GM21528 (cell line): ENCODE results near the gene AATF.

Source experiments
- ATAC-seq: cut with Tn5 transposase; IDR thresholded peaks from one replicate; pipeline ENCODE4 v1.9.1; 2021; ENCODE audit warnings: mild to moderate bottlenecking, moderate library complexity; ENCODE audit not compliant: unreplicated experiment, low FRiP score

Gene AATF, protein sequence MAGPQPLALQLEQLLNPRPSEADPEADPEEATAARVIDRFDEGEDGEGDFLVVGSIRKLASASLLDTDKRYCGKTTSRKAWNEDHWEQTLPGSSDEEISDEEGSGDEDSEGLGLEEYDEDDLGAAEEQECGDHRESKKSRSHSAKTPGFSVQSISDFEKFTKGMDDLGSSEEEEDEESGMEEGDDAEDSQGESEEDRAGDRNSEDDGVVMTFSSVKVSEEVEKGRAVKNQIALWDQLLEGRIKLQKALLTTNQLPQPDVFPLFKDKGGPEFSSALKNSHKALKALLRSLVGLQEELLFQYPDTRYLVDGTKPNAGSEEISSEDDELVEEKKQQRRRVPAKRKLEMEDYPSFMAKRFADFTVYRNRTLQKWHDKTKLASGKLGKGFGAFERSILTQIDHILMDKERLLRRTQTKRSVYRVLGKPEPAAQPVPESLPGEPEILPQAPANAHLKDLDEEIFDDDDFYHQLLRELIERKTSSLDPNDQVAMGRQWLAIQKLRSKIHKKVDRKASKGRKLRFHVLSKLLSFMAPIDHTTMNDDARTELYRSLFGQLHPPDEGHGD

GRCh38 chr17:36948717-36949460 lies at the start of gene AATF:
Gene AATF (plus strand): TSS chr17:36948954. CDS start chr17:36949126, 172 bp downstream.
- peak; percentile 86 for ATAC-seq

DNA sequence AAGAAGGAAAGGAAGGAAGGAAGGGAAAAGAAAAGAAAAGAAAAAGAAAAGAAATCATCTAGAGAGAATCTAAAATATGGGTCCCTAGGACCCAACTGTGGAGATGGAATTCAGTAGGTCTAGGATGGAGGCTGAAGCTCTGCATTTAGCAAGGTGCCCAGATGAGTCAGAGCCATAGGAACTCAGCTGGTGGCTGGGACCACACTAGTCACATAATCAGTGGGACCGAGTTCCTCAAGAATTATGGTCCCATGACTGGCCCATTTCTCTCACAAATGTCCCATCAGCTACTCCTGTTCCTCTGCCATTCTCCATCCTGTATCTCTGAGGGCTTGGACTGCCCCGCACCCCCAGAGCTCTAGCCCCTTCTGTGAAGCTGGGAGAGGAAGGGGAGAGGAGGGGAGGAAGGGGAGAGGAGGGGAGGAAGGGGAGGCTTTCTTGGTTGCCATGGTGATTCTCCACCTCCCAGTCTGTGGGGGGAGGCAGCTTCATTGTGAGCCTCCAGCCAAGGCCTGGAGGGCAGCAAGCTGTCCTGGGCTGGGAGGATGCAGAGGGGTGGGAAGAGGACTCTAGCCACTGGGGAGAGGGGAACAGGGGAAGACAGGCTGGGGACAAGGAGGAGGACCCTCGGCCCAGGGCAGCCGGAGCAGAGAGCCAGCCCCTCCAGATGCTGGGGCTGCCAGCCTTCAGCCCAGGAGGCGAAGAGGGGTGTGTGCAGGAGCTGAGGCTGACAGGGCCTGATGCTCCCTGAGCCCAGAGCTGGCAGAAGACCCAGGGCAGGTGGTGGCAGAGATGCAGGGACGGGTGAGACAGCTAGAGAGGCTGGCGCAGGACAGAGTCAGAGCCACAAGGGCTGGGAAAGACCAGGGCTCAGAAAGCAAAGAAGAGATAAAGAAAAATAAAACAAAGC lies 49.2 kb upstream of the AATF start:
- ATAC-seq, result no peak

- no peak for ATAC-seq
Measured at GRCh38 chr17:36900160-36900512, 48.6 kb upstream of the AATF start.

GRCh38 chr17:36901506-36901905 lies 47.2 kb upstream of the AATF start:
- no peak for ATAC-seq

GRCh38 chr17:36907407-36907806 lies 41.3 kb upstream of the AATF start:
- no peak for ATAC-seq

GRCh38 chr17:36910513-36910912 lies 38.2 kb upstream of the AATF start:
- no peak for ATAC-seq

DNA sequence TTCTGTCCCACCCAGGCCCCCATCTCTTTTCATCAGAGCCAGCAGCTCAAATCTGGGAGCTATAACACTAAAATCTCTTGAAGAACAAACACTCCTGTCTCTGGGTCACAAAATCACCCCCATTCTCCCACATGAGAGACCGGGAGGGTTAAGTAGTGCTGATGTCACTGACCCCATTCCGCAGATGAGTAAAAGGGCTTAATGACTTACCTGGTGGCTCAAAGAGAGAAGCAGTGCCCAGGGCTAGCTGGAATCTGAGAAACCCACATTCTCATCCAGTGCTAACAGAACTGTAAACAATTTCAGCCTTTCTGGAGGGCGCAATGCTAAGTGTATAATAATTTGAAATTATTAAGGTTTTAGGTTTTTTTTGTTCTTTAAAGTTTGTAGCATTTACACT lies 37.8 kb upstream of the AATF start:
- ATAC-seq, result no peak

DNA sequence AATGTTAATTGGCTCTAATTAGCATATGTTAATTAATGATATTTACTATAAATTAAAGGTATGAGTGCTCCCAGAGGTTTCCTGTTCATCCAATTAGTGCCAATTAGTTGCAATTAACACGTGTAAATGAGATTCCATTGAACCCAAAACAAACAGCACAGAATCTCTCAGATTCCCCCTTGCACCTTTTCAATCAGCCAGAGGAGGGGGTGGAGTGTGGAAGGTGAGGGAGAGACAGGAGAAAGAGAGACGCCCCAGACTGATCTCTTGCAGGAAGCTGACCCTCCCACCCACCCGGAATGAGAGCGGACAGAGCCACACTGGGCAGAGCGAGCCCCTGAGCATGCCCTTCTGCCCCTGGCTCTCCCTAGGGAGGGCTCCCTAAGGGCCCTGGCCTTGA lies 35.6 kb upstream of the AATF start:
- no peak for ATAC-seq

DNA sequence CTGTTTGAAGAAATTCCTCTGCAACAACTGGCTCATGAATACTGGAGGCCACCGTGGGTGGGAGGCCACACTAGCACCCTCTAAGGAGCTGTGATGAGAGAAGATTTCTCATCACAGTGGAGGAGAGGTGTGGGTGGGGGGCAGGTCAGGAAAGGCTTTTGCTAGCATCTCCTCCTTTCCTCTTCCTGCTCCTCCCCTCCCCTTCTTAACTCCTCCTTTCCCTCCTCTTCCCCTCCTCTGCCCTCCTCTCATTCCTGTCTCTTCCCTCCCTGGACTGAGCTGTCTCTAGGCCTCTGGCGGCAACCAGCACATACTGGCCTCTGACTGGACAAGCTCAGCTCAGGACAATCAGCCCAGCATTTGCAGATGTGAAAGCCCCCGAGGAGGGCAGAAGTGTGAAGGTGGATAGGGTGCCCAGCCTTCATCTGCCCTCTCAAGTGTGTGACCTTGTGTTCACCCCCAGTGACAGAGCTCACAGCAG lies 30.5 kb upstream of the AATF start:
- ATAC-seq, result no peak

- ATAC-seq, result no peak
Measured at GRCh38 chr17:36919407-36919968, 29.3 kb upstream of the AATF start.

- no peak for ATAC-seq
Measured at GRCh38 chr17:36920032-36921005, 28.4 kb upstream of the AATF start.

DNA sequence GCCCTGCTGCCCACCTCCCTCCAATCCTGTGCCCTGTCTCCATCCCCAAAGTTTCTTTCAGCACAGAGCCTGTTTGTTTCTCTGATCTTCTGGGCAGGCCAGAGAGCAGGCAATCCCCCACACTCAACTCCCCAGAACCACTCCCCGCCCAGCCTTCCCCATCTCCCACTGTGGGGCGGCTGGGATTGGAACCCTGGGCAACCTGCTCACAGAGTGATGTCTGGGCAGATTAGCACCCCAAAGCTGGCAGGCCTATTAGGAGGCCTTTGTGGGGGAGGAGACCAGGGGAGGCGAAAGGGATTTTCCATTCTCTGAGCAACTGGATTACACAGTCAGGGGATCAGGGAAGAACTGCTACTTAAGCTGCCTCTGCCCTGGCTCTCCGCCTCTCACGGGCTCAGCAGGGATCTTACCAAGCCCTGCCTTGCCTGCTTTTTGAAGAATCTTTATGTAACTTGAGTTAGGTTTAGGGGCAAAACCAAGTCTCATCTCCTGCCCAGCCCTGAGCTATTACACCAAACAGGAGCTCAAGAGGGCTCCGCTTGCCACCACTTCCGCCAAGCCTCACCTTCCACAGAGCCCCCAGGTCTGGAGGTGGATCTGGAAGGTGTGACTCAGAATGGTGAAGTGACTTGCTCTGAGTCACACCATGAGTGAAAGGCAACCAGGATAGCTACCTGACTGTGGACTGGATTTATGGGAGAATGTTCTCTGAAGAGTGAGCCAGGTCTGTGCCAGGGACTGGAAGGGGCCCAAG lies 27.5 kb upstream of the AATF start:
- ATAC-seq, result no peak

- no peak for ATAC-seq
Measured at GRCh38 chr17:36922175-36922574, 26.6 kb upstream of the AATF start.

DNA sequence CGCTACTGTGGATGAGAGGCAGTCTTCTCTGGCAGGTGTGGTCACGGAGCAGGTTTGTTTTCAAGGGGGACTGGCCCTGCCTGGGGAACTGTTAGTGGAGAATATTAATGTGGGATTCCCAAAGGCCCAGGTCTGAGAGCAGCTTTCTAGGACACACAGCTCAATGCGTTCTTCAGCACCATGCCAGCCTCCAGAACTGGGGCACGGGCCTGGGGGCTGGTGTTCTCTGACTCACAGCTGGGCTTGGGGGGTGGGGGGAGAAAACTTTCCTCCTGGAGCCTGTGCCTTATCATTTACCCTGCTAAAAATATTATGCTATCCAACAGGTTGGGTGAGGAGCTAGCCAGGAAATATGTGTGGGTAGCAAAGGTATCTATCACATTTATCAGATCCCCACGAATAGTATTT lies 24.9 kb upstream of the AATF start:
- no peak for ATAC-seq

- ATAC-seq, result no peak
Measured at GRCh38 chr17:36926226-36926625, 22.5 kb upstream of the AATF start.

DNA sequence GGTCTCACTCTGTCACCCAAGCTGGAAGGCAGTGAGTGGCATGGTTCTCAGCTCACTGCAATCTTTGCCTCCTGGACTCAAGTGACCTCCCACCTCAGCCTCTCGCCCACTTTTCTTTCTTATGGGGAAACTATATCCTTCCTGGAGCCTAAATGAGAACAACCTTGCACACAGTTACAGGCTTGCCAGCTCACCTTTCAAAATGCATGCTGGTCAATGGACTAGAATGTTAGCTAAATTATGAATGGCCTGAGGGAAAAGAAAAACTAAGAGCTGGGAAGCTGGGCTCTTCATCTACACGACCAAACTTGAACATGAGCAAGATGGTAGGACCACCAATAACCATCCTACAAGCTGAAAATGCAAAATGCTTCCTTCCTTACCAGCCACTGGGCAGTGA lies 22.1 kb upstream of the AATF start:
- no peak for ATAC-seq

DNA sequence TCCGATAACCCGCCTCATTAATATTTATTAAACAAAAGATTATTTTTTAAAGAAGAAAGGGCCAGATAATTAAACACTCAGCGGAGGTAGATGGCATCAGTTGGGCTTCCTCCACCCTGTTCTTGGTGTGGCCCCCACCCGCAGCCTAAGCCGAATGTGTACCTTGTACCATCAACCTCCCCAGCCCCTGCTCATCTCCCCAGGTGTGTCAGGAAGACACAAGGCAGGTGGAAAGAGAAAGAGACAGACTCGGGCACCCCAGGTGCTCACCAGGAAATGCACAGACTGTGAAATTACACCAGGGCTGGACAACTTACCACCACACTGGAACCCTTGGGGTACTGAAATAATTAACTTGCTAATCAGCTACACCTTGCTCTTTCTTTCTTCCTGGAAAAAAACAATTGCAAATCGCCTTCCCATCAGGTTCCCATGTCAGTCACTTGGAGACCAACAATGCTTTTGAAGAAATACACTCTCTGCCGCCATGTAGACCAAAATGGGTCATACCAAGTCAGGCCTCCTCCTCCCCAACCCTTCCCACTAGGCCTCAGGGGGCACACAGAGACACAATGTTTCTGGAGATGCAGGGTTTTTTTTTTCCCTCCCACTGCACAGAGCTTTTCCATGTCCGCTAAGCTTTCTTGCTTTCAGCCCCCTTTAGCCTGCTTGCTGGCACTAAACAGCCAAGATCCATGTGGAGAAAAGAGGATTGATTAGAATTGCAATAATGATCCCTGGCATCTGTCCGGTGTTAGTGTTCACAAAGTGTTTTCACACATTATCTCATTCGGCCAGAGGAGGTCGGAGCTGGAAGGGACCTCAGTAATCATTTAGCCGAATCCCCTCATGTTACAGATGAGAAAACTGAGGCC lies 20.0 kb upstream of the AATF start:
- no peak for ATAC-seq
